Measurements from ENCODE around the gene AQP1.

AQP1 gene

DNA sequence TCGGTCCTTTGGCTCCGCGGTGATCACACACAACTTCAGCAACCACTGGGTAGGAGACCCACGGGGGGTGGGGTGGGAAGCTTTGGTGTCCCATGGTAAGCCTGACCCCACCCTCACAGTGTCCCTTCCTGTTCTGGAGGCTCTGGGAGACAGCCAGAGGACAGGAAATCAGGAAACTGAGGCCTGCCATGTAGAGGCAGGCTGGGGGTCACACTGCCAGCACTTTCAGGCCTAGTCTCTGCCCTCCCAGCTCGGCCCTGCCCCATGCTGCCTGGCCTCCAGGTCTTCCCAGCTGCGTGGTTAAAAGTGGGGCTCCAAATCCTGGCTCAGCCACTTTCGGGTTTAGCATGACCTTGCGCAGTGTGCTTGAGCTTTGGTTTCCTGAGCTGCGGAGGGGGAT lies 10.9 kb downstream of the AQP1 start:
- DNase-seq: no peak

DNA sequence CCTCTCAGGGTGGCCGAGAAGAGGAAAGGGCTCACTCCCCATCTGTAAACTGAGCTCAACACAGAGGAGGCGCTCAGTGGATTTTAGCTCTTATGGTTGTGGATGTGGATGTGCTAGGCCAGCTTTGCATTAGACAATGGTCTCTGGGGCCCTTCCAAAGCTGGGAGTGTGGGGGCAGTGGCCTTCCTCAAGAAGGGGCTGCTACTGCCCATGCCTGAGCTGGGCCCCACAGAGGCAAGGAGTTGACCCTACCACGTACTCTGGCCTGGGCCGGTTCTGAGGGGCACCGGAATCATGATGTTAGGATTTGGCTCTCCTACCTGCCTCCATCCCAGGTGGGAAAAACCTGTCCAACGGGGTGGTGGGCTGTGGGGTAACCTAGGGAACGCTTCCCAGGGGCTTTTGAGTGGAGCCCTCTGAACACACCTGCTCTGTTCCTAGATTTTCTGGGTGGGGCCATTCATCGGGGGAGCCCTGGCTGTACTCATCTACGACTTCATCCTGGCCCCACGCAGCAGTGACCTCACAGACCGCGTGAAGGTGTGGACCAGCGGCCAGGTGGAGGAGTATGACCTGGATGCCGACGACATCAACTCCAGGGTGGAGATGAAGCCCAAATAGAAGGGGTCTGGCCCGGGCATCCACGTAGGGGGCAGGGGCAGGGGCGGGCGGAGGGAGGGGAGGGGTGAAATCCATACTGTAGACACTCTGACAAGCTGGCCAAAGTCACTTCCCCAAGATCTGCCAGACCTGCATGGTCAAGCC lies 11.5 kb downstream of the AQP1 start:
- no peak for DNase-seq

DNA sequence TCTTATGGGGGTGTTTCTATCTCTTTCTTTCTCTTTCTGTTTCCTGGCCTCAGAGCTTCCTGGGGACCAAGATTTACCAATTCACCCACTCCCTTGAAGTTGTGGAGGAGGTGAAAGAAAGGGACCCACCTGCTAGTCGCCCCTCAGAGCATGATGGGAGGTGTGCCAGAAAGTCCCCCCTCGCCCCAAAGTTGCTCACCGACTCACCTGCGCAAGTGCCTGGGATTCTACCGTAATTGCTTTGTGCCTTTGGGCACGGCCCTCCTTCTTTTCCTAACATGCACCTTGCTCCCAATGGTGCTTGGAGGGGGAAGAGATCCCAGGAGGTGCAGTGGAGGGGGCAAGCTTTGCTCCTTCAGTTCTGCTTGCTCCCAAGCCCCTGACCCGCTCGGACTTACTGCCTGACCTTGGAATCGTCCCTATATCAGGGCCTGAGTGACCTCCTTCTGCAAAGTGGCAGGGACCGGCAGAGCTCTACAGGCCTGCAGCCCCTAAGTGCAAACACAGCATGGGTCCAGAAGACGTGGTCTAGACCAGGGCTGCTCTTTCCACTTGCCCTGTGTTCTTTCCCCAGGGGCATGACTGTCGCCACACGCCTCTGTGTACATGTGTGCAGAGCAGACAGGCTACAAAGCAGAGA lies 12.2 kb downstream of the AQP1 start:
- DNase-seq: no peak

DNA sequence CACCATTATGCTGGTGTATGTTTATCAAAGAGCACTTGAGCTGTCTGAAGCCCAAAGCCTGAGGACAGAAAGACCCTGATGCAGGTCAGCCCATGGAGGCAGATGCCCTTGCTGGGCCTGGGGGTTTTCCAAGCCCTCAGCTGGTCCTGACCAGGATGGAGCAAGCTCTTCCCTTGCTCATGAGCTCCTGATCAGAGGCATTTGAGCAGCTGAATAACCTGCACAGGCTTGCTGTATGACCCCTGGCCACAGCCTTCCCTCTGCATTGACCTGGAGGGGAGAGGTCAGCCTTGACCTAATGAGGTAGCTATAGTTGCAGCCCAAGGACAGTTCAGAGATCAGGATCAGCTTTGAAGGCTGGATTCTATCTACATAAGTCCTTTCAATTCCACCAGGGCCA lies 13.0 kb downstream of the AQP1 start:
- no peak for DNase-seq

- no peak for DNase-seq
Measured at GRCh38 chr7:30925117-30925516, 13.5 kb downstream of the AQP1 start.

GRCh38 chr7:30925913-30926312 lies 14.3 kb downstream of the AQP1 start:
- no peak for DNase-seq

GRCh38 chr7:30926313-30926712 lies 14.7 kb downstream of the AQP1 start:
- no peak for DNase-seq

DNA sequence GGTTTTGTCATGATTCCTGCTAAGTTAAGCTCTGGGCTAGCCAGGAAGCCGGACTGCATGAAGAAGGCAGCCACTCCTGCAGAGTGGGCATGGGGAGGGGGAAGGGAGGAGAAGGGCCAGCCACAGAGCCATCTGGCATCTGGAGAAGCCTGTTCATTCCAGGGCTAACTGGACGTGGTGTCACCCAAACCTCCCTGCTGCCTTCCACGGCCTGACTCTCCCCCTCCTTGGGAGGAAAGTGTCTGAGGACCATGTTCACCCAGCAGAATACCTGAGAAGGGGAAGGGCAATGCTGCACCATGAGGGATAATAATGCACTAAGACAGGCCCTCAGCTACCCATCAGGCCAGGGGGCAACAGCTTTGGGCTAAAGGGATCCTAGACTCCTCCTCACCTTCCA lies 15.4 kb downstream of the AQP1 start:
- DNase-seq: no peak

DNA sequence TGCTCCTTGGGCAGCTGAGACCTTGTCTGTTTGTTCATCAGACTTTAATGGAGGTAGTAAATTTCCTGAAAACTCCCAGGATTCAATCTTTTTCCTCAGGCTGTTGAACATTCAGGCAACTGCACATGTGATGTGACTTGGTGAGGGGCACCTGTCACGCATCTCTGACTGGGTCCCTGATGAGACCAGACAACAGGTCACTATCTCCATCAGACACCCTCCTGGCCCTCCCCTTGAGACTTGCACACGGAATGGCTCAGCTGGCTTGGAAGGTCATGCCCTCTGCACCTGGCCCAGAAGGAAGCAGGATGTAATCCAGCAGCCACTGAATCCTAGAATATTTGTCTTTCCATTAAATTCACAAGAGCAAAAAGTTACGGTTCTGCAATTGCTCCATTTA lies 15.9 kb downstream of the AQP1 start:
- DNase-seq: no peak

DNA sequence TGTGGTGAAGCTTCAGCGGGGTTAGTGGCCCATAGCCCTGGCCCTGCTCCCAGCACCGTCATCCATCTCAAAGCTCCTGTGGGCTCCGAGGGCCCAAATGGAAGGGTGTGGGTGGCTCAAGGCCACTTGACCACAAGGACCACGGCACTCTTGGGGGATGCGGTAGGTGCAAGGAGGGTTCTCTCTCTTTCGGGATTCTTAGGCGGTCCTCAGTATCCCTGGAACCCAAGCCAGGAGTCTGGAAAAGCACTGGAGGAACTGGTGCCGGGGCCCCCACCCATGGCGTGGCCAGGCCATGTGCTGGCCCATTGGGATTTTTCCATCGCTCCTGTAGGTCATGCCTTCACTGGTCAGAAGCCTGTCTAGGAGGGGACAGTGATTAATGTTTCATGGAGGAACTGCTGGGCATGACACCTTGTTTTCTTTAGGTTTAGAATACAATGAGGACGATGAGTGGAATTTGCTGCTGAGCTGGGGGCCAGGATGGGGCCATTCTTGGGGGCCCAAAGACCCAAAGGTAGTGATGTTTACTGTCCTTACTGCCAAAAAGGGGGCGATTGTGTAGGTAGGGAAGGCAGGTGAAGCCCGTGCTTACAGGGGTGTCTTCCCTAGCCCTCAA lies 16.7 kb downstream of the AQP1 start:
- DNase-seq: no peak

DNA sequence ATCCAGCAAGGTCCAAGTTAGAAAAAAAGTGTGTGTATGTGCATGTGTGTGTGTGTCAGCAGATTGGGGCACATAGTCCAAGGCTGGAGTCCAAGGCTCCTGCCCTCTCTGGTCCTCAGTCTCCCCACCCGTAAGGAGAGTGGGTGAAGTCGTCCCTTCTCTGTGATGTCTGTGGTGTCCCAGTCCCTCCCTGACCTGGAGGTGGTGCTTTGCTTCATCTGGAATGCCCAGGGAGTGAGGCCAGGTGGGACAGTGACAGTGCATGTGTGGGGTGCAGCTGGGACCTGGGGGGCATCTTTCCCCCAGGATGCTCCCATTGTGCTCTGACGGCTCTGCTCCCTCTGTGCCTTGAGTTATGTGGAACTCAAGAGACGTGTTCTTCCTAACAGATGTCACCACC lies 18.0 kb downstream of the AQP1 start:
- DNase-seq: no peak

DNA sequence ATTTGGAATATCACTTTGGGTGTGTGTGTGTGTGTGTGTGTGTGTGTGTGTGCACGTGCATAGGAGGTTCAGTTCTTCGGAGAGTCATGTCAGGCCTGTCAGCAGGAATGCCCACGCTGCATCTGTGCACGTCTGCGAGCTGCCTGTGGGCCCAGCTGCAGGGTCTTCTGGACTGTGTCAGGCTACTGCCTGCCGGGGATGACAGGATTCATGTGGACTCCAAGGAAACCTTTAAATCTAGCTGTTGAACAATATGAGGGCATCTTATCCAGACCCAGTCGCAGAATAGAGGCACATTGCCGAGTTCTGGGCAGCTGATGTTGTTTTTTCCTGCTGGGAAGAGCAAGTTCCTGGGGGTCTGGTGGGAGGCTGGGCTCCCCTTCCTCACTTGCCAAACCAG lies 19.0 kb downstream of the AQP1 start:
- no peak for DNase-seq

DNA sequence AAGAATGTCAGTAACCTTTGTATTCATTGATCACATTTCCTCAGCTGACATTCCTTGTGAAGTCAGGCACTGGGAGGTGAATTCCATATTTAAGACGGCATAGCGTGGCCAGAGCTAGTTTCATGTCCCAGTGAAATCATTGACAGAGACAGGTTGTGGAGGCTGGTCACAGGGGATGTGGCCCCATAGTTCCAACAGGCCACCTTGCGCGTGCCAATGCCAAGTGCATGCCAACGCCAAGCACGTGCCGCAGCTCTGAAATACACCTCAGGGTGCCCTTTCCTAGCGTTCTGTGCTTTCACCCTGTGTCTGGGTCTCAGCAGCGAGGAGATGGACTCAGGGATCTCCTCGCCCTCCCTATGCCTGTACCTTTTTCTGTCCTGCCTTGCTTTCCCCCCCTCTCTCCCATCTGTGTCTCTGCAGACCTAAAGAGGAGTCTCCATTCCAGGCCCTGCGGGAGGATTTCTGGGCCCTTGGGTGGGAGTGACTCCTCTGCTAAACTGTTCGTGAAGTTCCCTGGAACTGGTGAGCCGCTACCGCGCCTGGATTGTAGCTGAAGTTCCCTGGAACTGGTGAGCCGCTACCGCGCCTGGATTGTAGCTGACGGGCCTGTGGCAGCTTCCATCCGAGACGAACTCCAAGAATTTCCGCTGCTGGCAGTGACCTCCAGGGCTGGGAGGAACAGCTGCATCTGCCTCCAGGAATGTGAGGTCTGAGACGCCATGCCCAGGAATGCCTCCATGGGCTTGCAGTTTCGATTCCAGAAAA lies 19.7 kb downstream of the AQP1 start:
- no peak for DNase-seq

GRCh38 chr7:30931929-30932540 lies 20.4 kb downstream of the AQP1 start:
- DNase-seq: no peak

GRCh38 chr7:30932562-30932961 lies 20.9 kb downstream of the AQP1 start:
- no peak for DNase-seq

DNA sequence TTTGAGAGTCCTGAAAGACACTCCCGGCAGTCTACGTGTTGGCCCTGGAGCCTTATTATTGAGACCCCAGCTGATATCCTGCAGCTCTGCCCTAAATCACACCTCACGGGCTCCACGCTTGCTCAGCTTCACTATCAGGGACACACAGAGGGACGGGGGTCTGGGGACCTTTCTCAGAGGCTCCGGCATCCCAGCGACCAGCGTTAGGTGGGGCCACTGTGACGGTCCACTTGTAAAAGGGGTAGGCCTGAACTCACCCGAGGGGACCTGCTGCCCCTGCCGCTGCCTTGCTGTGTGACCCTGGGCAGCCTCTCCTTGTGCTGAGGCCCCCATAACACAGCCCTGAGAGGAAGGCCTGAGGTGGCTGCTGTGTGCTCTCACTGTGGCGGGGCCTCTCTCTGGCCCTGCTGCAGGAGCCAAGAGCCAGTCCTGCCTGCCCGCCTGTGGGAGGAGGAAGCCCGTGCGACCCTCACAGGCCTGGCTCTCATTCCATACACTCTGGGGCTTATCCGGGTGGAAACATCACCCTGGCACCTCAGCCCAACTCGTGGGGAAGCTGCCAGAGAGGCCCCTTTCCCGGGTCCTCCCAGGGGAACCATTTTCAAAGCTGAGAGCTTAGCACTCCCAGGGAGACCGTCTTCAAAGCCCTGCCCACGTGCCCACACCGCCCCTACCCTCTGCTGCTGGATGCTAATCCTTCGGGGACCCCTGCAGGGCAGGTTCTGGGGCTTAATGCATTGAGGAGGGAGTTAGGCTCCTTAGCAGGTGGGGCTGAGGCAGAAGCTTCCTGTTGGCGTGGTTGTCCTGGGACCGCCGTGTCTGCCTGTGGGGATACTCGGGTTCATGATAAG lies 21.7 kb downstream of the AQP1 start:
- DNase-seq: no peak

DNA sequence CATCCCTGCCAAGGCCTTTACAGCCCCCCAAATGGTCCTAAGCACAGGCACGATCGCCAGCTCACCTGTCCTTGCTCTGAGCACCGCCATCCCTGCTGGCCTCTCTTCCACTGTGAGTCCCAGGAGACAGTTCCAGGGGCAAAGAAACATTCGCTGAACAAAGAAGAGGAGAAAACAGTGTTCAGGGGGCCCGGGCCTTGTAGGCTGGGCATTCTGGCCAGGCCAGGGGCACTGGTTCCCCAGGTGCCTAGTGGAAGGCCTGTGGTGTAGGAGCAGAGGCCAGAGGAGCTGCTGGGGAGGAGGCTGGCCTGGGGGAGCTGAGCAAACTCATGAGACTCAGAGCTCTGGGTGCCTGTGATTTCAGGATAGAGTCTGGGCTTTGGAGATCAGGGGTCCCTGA lies 22.6 kb downstream of the AQP1 start:
- no peak for DNase-seq

- DNase-seq: no peak
Measured at GRCh38 chr7:30934732-30935568, 23.3 kb downstream of the AQP1 start.

- no peak for DNase-seq
Measured at GRCh38 chr7:30935569-30935877, 23.9 kb downstream of the AQP1 start.

DNA sequence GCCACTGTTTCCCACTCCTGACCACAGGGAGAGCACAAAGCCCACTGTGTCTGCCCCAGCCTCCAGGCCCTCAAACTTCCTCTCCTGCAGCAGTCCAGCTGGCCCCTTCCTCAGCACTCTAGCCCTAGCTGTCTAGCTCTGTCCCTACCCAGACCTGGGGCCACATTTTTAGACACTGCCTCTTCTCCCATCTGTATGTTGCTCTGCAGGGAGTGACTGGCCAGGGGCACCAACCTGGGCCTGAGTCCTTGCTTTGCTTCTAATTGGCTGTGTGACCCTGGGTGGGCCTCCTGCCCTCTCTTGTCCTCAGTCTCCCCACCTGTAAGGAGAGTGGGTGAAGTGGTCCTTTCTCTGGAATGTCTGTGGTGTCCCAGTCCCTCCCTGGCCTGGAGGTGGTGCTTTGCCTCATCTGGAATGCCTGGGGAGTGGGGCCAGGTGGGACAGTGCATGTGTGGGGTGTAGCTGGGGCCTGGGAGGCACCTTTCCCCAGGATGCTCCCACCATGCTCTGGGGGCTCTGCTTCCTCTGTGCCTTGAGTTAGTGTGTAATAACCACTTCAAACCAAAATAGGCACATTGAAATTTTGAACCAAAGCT lies 25.1 kb downstream of the AQP1 start:
- DNase-seq: no peak

- no peak for DNase-seq
Measured at GRCh38 chr7:30937416-30937815, 25.8 kb downstream of the AQP1 start.

Measured in NCI-H2081 (cell line).